ENCODE results near the gene PRND. TPM values are rescaled to one million over a fixed set of nuclear protein-coding genes. Genes with fewer than 3 reads are reported as not detected.

PRND gene
- total RNA-seq, 1 donor from 2014 or later = not detected

- DNase-seq (ENCODE audit: low read depth) = peak; percentile 14
- Mint-ChIP-seq H3K27me3 (ENCODE audit: low read depth, unreplicated experiment) (peaks cover 15% of the 10 kb centered on the region), H3K27ac (ENCODE audit: unreplicated experiment) (no peak overlapping the region), H3K9me3 (ENCODE audit: unreplicated experiment) (no peaks in the 10 kb centered on the region), H3K4me1 (ENCODE audit: low read depth, unreplicated experiment) (no peaks in the 10 kb centered on the region), H3K4me3 (ENCODE audit: unreplicated experiment) (no peak overlapping the region), H3K36me3 (ENCODE audit: low read depth, unreplicated experiment) (peaks cover 2% of the 10 kb centered on the region)
- peaks cover 7% of the 10 kb centered on the region for H3K27me3 ChIP-seq (ENCODE audit: insufficient read depth, low read length)
- no peak overlapping the region for H3K4me3 ChIP-seq (ENCODE audit: insufficient read depth, low read depth, low read length)
- no peak overlapping the region for H3K27ac ChIP-seq (ENCODE audit: low read depth, low read length)
- no peak overlapping the region for H3K4me2 ChIP-seq (ENCODE audit: low read length)
- no peak overlapping the region for H2AFZ ChIP-seq (ENCODE audit: low read depth, low read length)
- H4K20me1 ChIP-seq (ENCODE audit: insufficient read depth, low read length) = no peaks in the 10 kb centered on the region
- TF ChIP-seq CTCF (IDR thresholded peaks at IDR 0.05; ENCODE audit: insufficient read depth, low read depth, low read length) (no peak), EZH2 (IDR thresholded peaks at IDR 0.05; ENCODE audit: insufficient read depth, low read length) (no peak)
- H3K9me3 ChIP-seq (ENCODE audit: insufficient read depth, low read depth, low read length) = no peaks in the 10 kb centered on the region
- FAIRE-seq = no peak
- H3K4me1 ChIP-seq (ENCODE audit: insufficient read depth, low read length) = no peaks in the 10 kb centered on the region
- no peaks in the 10 kb centered on the region for H3K79me2 ChIP-seq (ENCODE audit: insufficient read depth, low read length)
- no peaks in the 10 kb centered on the region for H3K36me3 ChIP-seq (ENCODE audit: insufficient read depth, low read length)
- H3K9ac ChIP-seq (ENCODE audit: low read length) = no peak overlapping the region
Observed at GRCh38 chr20:4728120-4728760, 6.5 kb downstream of the PRND start.

- no peak for FAIRE-seq
Observed at GRCh38 chr20:4729265-4729664, 7.6 kb downstream of the PRND start.

More at GRCh38 chr20:4729265-4729664, 7.6 kb downstream of the PRND start:
- no peak overlapping the region for H3K4me2 ChIP-seq (ENCODE audit: low read length)
- no peaks in the 10 kb centered on the region for H3K36me3 ChIP-seq (ENCODE audit: insufficient read depth, low read length)
- peaks cover 13% of the 10 kb centered on the region for H3K27me3 Mint-ChIP-seq (ENCODE audit: low read depth, unreplicated experiment)
- no peak for TF ChIP-seq EZH2 (IDR thresholded peaks at IDR 0.05; ENCODE audit: insufficient read depth, low read length)
- no peak for TF ChIP-seq CTCF (IDR thresholded peaks at IDR 0.05; ENCODE audit: insufficient read depth, low read depth, low read length)
- no peaks in the 10 kb centered on the region for H4K20me1 ChIP-seq (ENCODE audit: insufficient read depth, low read length)
- no peaks in the 10 kb centered on the region for H3K9me3 Mint-ChIP-seq (ENCODE audit: unreplicated experiment)
- DNase-seq (ENCODE audit: low read depth) = no peak
- H3K79me2 ChIP-seq (ENCODE audit: insufficient read depth, low read length) = no peaks in the 10 kb centered on the region
- H2AFZ ChIP-seq (ENCODE audit: low read depth, low read length) = no peak overlapping the region
- peaks cover 7% of the 10 kb centered on the region for H3K27me3 ChIP-seq (ENCODE audit: insufficient read depth, low read length)
- no peaks in the 10 kb centered on the region for H3K4me1 ChIP-seq (ENCODE audit: insufficient read depth, low read length)
- no peak overlapping the region for H3K4me3 Mint-ChIP-seq (ENCODE audit: unreplicated experiment)
- no peak overlapping the region for H3K4me3 ChIP-seq (ENCODE audit: insufficient read depth, low read depth, low read length)
- H3K27ac ChIP-seq (ENCODE audit: low read depth, low read length) = no peak overlapping the region
- H3K9ac ChIP-seq (ENCODE audit: low read length) = no peak overlapping the region
- no peaks in the 10 kb centered on the region for H3K9me3 ChIP-seq (ENCODE audit: insufficient read depth, low read depth, low read length)
- H3K27ac Mint-ChIP-seq (ENCODE audit: unreplicated experiment) = no peak overlapping the region
- H3K36me3 Mint-ChIP-seq (ENCODE audit: low read depth, unreplicated experiment) = peaks cover 2% of the 10 kb centered on the region
- H3K4me1 Mint-ChIP-seq (ENCODE audit: low read depth, unreplicated experiment) = no peaks in the 10 kb centered on the region
